ENCODE results near the gene INAVA.
"Not testable (repeated sequence)": the region's sequence is repeated elsewhere in the genome, so short reads cannot be mapped to it uniquely, and the experiment has no call there.

INAVA gene

GRCh38 chr1:200931776-200932175 lies 37.1 kb downstream of the INAVA start:
- Histone ChIP-seq H3K27me3 (replicated peaks; ENCODE audit: control insufficient read depth, insufficient read depth, low read length, poor library complexity, severe bottlenecking) (no peaks in the 10 kb centered on the region), H3K36me3 (ENCODE audit: control insufficient read depth, insufficient read depth, low read length) (no peaks in the 10 kb centered on the region), H3K4me1 (ENCODE audit: control insufficient read depth, insufficient read depth, low read length, poor library complexity, severe bottlenecking) (no peaks in the 10 kb centered on the region), H3K27ac (ENCODE audit: insufficient read depth, low read length, poor library complexity, severe bottlenecking) (no peak overlapping the region), H3K4me3 (ENCODE audit: insufficient read depth, low read depth, low read length, poor library complexity, severe bottlenecking) (no peak overlapping the region), H3K9me3 (ENCODE audit: control insufficient read depth, low read length) (no peaks in the 10 kb centered on the region)
- DNase-seq = no peak

GRCh38 chr1:200934676-200935245 lies 40.1 kb downstream of the INAVA start:
- no peaks in the 10 kb centered on the region for H3K4me1 ChIP-seq (ENCODE audit: control insufficient read depth, insufficient read depth, low read length, poor library complexity, severe bottlenecking)
- no peak overlapping the region for H3K4me3 ChIP-seq (ENCODE audit: insufficient read depth, low read depth, low read length, poor library complexity, severe bottlenecking)
- no peak overlapping the region for H3K27ac ChIP-seq (ENCODE audit: insufficient read depth, low read length, poor library complexity, severe bottlenecking)
- DNase-seq = no peak
- H3K27me3 ChIP-seq (replicated peaks; ENCODE audit: control insufficient read depth, insufficient read depth, low read length, poor library complexity, severe bottlenecking) = no peaks in the 10 kb centered on the region
- no peaks in the 10 kb centered on the region for H3K9me3 ChIP-seq (ENCODE audit: control insufficient read depth, low read length)
- no peaks in the 10 kb centered on the region for H3K36me3 ChIP-seq (ENCODE audit: control insufficient read depth, insufficient read depth, low read length)

- not testable (repeated sequence) for H3K4me3 ChIP-seq (ENCODE audit: insufficient read depth, low read depth, low read length, poor library complexity, severe bottlenecking); DNase-seq; H3K9me3 ChIP-seq (ENCODE audit: control insufficient read depth, low read length); H3K27ac ChIP-seq (ENCODE audit: insufficient read depth, low read length, poor library complexity, severe bottlenecking); H3K27me3 ChIP-seq (replicated peaks; ENCODE audit: control insufficient read depth, insufficient read depth, low read length, poor library complexity, severe bottlenecking); H3K4me1 ChIP-seq (ENCODE audit: control insufficient read depth, insufficient read depth, low read length, poor library complexity, severe bottlenecking); H3K36me3 ChIP-seq (ENCODE audit: control insufficient read depth, insufficient read depth, low read length)
Measured at GRCh38 chr1:200935286-200935962, 40.7 kb downstream of the INAVA start.

- H3K4me3 ChIP-seq (ENCODE audit: insufficient read depth, low read depth, low read length, poor library complexity, severe bottlenecking) = no peak overlapping the region
- no peaks in the 10 kb centered on the region for H3K27me3 ChIP-seq (replicated peaks; ENCODE audit: control insufficient read depth, insufficient read depth, low read length, poor library complexity, severe bottlenecking)
- DNase-seq = no peak
- H3K9me3 ChIP-seq (ENCODE audit: control insufficient read depth, low read length) = no peaks in the 10 kb centered on the region
- no peaks in the 10 kb centered on the region for H3K4me1 ChIP-seq (ENCODE audit: control insufficient read depth, insufficient read depth, low read length, poor library complexity, severe bottlenecking)
- H3K27ac ChIP-seq (ENCODE audit: insufficient read depth, low read length, poor library complexity, severe bottlenecking) = no peak overlapping the region
- H3K36me3 ChIP-seq (ENCODE audit: control insufficient read depth, insufficient read depth, low read length) = no peaks in the 10 kb centered on the region
Measured at GRCh38 chr1:200938955-200939354, 44.3 kb downstream of the INAVA start.

- Histone ChIP-seq H3K27me3 (replicated peaks; ENCODE audit: control insufficient read depth, insufficient read depth, low read length, poor library complexity, severe bottlenecking) (no peaks in the 10 kb centered on the region), H3K4me1 (ENCODE audit: control insufficient read depth, insufficient read depth, low read length, poor library complexity, severe bottlenecking) (no peaks in the 10 kb centered on the region), H3K9me3 (ENCODE audit: control insufficient read depth, low read length) (no peaks in the 10 kb centered on the region), H3K36me3 (ENCODE audit: control insufficient read depth, insufficient read depth, low read length) (no peaks in the 10 kb centered on the region), H3K27ac (ENCODE audit: insufficient read depth, low read length, poor library complexity, severe bottlenecking) (no peak overlapping the region), H3K4me3 (ENCODE audit: insufficient read depth, low read depth, low read length, poor library complexity, severe bottlenecking) (no peak overlapping the region)
- DNase-seq = no peak
Measured at GRCh38 chr1:200945111-200945510, 50.4 kb downstream of the INAVA start.

GRCh38 chr1:200947059-200947566 lies 52.4 kb downstream of the INAVA start:
- Histone ChIP-seq H3K36me3 (ENCODE audit: control insufficient read depth, insufficient read depth, low read length) (no peaks in the 10 kb centered on the region), H3K9me3 (ENCODE audit: control insufficient read depth, low read length) (no peaks in the 10 kb centered on the region), H3K4me1 (ENCODE audit: control insufficient read depth, insufficient read depth, low read length, poor library complexity, severe bottlenecking) (no peaks in the 10 kb centered on the region), H3K4me3 (ENCODE audit: insufficient read depth, low read depth, low read length, poor library complexity, severe bottlenecking) (no peak overlapping the region), H3K27me3 (replicated peaks; ENCODE audit: control insufficient read depth, insufficient read depth, low read length, poor library complexity, severe bottlenecking) (no peaks in the 10 kb centered on the region), H3K27ac (ENCODE audit: insufficient read depth, low read length, poor library complexity, severe bottlenecking) (no peak overlapping the region)
- no peak for DNase-seq

GRCh38 chr1:200949626-200950025 lies 54.9 kb downstream of the INAVA start:
- no peaks in the 10 kb centered on the region for H3K9me3 ChIP-seq (ENCODE audit: control insufficient read depth, low read length)
- H3K27ac ChIP-seq (ENCODE audit: insufficient read depth, low read length, poor library complexity, severe bottlenecking) = no peak overlapping the region
- no peak overlapping the region for H3K4me3 ChIP-seq (ENCODE audit: insufficient read depth, low read depth, low read length, poor library complexity, severe bottlenecking)
- no peaks in the 10 kb centered on the region for H3K4me1 ChIP-seq (ENCODE audit: control insufficient read depth, insufficient read depth, low read length, poor library complexity, severe bottlenecking)
- no peaks in the 10 kb centered on the region for H3K36me3 ChIP-seq (ENCODE audit: control insufficient read depth, insufficient read depth, low read length)
- no peak for DNase-seq
- H3K27me3 ChIP-seq (replicated peaks; ENCODE audit: control insufficient read depth, insufficient read depth, low read length, poor library complexity, severe bottlenecking) = no peaks in the 10 kb centered on the region

GRCh38 chr1:200951016-200951415 lies 56.3 kb downstream of the INAVA start:
- Histone ChIP-seq H3K4me3 (ENCODE audit: insufficient read depth, low read depth, low read length, poor library complexity, severe bottlenecking) (no peak overlapping the region), H3K36me3 (ENCODE audit: control insufficient read depth, insufficient read depth, low read length) (no peaks in the 10 kb centered on the region), H3K27ac (ENCODE audit: insufficient read depth, low read length, poor library complexity, severe bottlenecking) (no peak overlapping the region), H3K4me1 (ENCODE audit: control insufficient read depth, insufficient read depth, low read length, poor library complexity, severe bottlenecking) (no peaks in the 10 kb centered on the region), H3K9me3 (ENCODE audit: control insufficient read depth, low read length) (no peaks in the 10 kb centered on the region), H3K27me3 (replicated peaks; ENCODE audit: control insufficient read depth, insufficient read depth, low read length, poor library complexity, severe bottlenecking) (no peaks in the 10 kb centered on the region)
- DNase-seq = no peak

- Histone ChIP-seq H3K36me3 (ENCODE audit: control insufficient read depth, insufficient read depth, low read length) (no peaks in the 10 kb centered on the region), H3K27me3 (replicated peaks; ENCODE audit: control insufficient read depth, insufficient read depth, low read length, poor library complexity, severe bottlenecking) (no peaks in the 10 kb centered on the region), H3K4me3 (ENCODE audit: insufficient read depth, low read depth, low read length, poor library complexity, severe bottlenecking) (no peak overlapping the region), H3K27ac (ENCODE audit: insufficient read depth, low read length, poor library complexity, severe bottlenecking) (no peak overlapping the region), H3K9me3 (ENCODE audit: control insufficient read depth, low read length) (no peaks in the 10 kb centered on the region), H3K4me1 (ENCODE audit: control insufficient read depth, insufficient read depth, low read length, poor library complexity, severe bottlenecking) (no peaks in the 10 kb centered on the region)
- no peak for DNase-seq
Measured at GRCh38 chr1:200954434-200954833, 59.7 kb downstream of the INAVA start.

GRCh38 chr1:200958597-200958996 lies 63.9 kb downstream of the INAVA start:
- Histone ChIP-seq H3K27ac (ENCODE audit: insufficient read depth, low read length, poor library complexity, severe bottlenecking) (no peak overlapping the region), H3K4me1 (ENCODE audit: control insufficient read depth, insufficient read depth, low read length, poor library complexity, severe bottlenecking) (no peaks in the 10 kb centered on the region), H3K4me3 (ENCODE audit: insufficient read depth, low read depth, low read length, poor library complexity, severe bottlenecking) (no peak overlapping the region), H3K36me3 (ENCODE audit: control insufficient read depth, insufficient read depth, low read length) (no peaks in the 10 kb centered on the region), H3K27me3 (replicated peaks; ENCODE audit: control insufficient read depth, insufficient read depth, low read length, poor library complexity, severe bottlenecking) (no peaks in the 10 kb centered on the region), H3K9me3 (ENCODE audit: control insufficient read depth, low read length) (no peaks in the 10 kb centered on the region)
- no peak for DNase-seq

Measured in effector memory CD4-positive, alpha-beta T cell (primary cell).